Islet of Langerhans (tissue), 1 donor: ENCODE measurements around the gene CCM2.

Source experiments
- FAIRE-seq: peaks from one replicate; lab custom pipeline; 2011; peaks lifted over from hg19 to GRCh38; lab: Jason Lieb, UNC

The CCM2 gene

DNA sequence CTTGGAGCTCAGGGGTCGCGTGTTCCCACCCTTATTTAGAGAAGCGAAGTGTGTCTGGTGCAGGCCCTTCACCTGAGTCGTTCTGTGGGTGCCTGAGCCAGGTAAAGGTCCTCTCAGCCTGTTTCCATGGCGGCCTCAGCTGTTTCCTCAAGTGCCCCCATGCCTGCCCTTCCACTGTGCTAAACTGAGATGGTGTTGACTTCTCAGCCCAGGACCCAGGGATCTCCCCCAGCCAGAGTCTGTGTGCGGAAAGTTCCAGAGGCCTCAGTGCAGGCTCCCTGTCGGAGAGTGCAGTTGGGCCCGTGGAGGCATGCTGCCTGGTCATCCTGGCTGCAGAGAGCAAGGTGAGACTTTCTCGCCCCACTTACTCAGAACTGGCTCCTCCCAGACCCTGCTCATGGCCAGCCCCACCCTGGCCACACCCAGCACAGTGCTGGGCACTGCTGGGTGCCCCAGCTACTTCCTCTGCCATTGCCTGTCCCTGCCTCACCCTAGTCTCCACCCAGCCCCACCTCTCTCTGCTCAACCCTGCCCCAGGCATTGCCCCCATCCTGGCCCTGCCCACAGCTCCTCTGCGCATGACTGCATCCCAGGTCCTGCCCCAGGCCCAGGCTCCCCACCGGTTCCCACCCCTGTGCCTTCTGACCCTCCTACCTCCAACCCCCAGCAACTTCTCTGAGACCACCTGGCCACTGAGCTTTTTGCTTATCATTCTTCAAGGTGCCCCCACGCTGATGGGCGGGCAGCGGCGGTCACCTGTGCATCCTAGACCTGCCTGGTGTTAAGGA lies 68.4 kb downstream of the CCM2 start:
- FAIRE-seq, result no peak

- no peak for FAIRE-seq
Measured at GRCh38 chr7:45069444-45070253, 69.6 kb downstream of the CCM2 start.

DNA sequence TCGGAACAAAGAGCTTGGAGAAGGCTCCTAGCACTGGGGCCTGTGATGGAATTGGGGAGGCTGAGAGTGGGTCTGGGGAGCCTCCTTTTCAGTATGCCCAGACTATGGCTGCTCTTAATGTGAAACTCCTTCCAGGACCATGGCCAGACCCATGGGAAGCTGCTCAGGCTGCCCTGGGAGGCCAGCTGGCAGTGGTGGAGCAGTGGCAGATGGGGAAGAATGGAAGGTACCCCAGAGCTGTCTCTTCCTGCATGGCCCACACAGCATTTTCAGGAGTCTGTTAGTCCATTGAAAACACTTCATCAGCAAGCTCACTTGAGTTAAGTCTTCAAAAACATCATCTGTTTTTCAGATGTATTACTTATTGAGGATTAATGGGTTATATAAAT lies 70.2 kb downstream of the CCM2 start:
- FAIRE-seq, result no peak

DNA sequence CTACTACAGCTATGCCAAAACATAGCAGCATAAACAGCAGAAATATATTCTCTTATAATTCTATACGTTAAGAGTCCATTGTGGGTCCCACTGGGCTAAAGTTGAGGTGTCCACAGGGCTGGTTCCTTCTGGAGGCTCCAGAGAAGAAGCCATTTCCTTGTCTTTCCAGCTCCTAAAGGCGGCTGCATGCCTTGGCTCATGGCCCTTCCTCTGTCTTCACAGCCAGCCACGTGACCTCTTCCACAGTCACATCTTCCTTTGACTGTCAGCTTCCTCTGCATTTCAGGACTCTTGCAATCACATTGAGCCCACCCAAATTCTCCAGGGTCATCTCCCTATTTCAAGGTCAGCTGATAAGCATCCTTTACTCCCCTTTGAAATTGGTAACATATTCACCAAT lies 71.5 kb downstream of the CCM2 start:
- FAIRE-seq, result no peak

DNA sequence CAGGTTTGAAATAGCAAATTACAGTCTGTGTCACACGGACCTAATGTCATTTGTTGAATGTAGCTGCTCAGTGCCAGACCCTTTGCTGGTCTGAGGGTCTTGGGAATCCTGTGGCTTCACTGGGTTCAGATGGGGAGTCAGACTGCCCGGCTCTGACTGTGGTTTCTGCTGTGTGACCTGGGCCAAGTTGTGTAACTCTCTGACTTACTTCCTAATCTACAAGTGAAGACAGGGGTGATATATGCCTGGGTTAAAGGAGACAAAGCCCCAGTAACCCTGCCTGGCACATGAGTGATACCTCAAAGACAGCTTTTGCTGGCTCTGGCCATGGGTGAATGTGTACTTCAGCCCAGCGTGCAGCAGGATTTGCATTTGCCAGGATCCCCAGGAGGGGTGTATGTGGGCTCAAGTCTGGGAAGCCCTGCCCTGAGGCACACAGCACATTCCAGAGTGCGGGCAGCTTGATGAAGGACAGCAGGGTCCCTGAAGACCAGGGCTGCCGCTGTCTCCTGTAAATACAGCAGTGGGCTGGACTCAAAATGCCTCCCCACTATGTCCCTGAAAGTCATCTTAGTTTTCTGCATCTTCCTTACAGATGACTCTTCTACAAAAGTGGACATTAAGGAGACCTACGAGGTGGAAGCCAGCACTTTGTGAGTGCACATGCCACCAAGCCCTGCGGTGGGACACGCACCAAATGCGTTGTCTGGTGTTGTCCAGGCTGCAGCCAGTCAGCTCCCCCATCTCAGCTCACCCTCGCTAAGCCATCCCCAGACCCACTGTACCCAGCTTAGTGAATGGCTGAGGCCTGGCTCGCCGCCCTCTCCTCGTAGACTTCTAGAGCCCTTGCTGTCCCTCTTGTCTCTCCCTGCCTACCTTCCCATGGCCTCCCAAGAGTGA lies 72.4 kb downstream of the CCM2 start:
- no peak for FAIRE-seq

- FAIRE-seq, result no peak
Measured at GRCh38 chr7:45073031-45073785, 73.2 kb downstream of the CCM2 start.

GRCh38 chr7:45073786-45074527 lies 74.0 kb downstream of the CCM2 start:
- FAIRE-seq, result no peak

- FAIRE-seq, result no peak
Measured at GRCh38 chr7:45074528-45075354, 74.7 kb downstream of the CCM2 start.

GRCh38 chr7:45075355-45075644 lies 75.3 kb downstream of the CCM2 start:
- no peak for FAIRE-seq

- no peak for FAIRE-seq
Measured at GRCh38 chr7:45075871-45076796, 76.1 kb downstream of the CCM2 start.

DNA sequence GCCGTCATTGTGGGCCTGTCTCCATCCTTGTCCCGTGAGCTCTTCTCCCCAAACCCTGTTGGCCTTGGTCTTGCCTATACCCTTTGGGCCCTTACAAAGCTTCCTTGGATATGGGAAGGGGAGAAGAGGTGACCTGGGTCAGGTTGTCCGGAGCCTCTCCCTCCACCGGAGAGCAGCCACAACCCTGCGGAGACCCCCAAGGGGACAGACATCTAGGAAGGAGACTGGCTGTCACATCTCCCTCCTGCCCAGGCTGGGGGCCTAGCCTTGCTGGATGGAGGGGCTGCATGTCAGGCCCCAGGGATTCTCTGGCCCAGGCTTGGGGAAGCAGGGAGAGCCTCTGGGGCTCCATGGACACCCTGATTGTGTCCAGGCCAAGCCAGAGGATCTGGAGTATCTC lies 76.9 kb downstream of the CCM2 start:
- no peak for FAIRE-seq

DNA sequence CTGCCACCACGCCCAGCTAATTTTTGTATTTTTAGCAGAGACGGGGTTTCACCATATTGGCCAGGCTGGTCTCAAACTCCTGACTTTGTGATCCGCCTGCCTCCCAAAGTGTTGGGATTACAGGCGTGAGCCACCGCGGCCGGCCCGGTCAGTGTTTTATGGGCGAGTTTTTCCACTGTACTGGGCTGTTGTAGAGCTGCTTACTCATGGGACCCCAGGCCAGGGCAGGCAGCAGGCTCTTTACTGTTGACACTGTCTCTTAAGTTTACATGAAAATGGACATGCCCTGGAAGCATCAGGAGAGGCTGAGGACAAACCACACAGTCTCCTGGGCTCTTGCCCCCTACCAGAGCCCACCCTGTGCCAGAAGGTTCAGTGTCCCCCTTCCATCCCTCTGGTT lies 77.6 kb downstream of the CCM2 start:
- FAIRE-seq, result no peak

DNA sequence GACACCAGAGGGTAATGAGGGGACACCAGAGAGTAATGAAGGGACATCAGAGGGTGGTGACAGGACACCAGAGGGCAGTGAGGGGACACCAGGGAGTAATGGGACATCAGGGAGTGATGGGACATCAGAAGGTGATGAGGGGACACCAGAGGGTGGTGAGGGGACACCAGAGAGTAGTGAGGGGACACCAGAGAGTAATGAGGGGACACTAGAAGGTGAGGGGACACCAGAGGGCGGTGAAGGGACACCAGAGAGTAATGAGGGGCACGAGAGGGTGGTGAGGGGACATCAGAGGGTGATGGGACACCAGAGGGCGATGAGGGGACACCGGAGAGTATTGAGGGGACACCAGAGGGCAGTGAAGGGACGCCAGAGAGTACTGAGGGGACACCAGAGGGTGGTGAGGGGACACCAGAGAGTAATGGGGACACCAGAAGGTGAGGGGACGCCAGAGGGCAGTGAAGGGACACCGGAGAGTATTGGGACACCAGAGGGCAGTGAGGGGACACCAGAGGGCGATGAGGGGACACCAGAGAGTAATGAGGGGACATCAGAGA lies 78.2 kb downstream of the CCM2 start:
- FAIRE-seq, result no peak

- no peak for FAIRE-seq
Measured at GRCh38 chr7:45080265-45080957, 80.4 kb downstream of the CCM2 start.

GRCh38 chr7:45080958-45081669 lies 81.1 kb downstream of the CCM2 start:
- FAIRE-seq, result no peak

GRCh38 chr7:45081670-45081974 lies 81.6 kb downstream of the CCM2 start:
- no peak for FAIRE-seq

DNA sequence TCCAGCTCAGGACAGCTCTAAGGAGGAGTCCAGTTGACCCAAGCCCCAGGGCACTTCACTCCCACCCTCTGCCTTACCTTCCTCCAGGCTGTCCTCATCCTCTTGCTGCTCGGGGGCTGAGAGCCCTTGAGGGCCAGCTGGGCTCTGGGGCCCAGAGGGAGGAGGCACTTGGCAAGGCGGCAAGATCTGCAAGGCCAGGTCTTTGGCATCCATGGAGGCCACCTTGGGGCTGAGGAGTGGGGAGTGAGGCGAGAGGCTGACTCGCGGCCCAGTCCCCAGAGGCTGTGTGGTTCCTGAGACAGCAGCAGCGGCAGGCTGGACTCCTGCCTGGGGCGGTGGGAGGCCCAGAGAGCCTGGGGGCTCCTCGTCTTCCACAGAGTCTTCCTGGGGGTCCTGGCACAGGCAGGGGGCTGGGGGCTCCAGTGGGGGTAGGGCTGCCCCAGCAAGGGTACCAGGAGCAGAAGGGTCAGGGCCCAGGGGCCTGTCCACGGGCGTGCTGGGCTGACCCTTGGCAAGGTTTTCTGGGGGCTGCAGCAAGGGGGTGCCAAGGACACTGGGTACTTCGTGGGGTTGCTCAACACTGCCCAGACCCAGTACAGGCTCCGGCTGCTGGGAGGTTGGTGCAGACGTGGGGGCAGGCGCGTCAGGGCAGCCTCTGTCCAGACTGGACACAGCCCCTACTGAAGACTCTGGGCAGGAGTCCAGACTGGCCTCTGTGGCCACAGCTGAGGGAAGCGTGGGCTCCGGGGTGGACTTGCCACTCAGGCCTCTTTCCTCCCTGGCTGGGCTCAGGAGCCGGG lies 82.2 kb downstream of the CCM2 start:
- FAIRE-seq, result no peak
